GM20000 (cell line): ENCODE measurements around the gene RNU6-9.
"Not testable (repeated sequence)": the region's sequence is repeated elsewhere in the genome, so short reads cannot be mapped to it uniquely, and the experiment has no call there.

Source experiments
- DNase-seq: peaks from one replicate; pipeline ENCODE4 v3.0.0; 2012; ENCODE audit warnings: low spot score
- TF ChIP-seq, protein P1 (sequence below): IDR thresholded peaks from 2 replicates; pipeline ENCODE4 v1.5.1; 2012; ENCODE audit warnings: mild to moderate bottlenecking, control low read depth; ENCODE audit errors: extremely low read depth, missing control alignments

Gene RNU6-9

GRCh38 chr19:850979-851335, 42.3 kb upstream of the RNU6-9 start:
- TF ChIP-seq, protein P1, sequence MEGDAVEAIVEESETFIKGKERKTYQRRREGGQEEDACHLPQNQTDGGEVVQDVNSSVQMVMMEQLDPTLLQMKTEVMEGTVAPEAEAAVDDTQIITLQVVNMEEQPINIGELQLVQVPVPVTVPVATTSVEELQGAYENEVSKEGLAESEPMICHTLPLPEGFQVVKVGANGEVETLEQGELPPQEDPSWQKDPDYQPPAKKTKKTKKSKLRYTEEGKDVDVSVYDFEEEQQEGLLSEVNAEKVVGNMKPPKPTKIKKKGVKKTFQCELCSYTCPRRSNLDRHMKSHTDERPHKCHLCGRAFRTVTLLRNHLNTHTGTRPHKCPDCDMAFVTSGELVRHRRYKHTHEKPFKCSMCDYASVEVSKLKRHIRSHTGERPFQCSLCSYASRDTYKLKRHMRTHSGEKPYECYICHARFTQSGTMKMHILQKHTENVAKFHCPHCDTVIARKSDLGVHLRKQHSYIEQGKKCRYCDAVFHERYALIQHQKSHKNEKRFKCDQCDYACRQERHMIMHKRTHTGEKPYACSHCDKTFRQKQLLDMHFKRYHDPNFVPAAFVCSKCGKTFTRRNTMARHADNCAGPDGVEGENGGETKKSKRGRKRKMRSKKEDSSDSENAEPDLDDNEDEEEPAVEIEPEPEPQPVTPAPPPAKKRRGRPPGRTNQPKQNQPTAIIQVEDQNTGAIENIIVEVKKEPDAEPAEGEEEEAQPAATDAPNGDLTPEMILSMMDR: no peak
- no peak for DNase-seq

- TF ChIP-seq, protein P1: no peak
- no peak for DNase-seq
Observed at GRCh38 chr19:852136-853013, 40.9 kb upstream of the RNU6-9 start, which contains the start of gene ELANE. Gene ELANE (plus strand): TSS chr19:852303. CDS start chr19:852329, 26 bp downstream.

GRCh38 chr19:853014-853585, 40.2 kb upstream of the RNU6-9 start:
- TF ChIP-seq, protein P1: no peak
- no peak for DNase-seq

DNA sequence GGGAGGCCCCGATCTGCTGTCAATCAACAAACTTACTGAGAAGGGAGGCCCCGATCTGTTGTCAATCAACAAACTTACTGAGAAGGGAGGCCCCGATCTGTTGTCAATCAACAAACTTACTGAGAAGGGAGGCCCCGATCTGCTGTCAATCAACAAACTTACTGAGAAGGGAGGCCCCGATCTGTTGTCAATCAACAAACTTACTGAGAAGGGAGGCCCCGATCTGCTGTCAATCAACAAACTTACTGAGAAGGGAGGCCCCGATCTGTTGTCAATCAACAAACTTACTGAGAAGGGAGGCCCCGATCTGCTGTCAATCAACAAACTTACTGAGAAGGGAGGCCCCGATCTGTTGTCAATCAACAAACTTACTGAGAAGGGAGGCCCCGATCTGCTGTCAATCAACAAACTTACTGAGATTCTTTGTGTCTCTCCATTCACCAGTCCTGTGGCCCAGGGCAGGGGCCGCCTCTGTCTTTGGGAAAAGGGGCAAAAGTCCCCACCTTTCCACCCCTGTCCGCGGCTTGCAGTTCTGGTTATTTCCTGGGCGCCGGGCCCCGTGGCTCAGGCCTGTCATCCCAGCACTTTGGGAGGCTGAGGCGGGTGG, 39.6 kb upstream of the RNU6-9 start:
- DNase-seq: not testable (repeated sequence)

GRCh38 chr19:854549-854948, 38.7 kb upstream of the RNU6-9 start:
- TF ChIP-seq, protein P1: no peak

GRCh38 chr19:855142-855541, 38.1 kb upstream of the RNU6-9 start:
- no peak for DNase-seq
- TF ChIP-seq, protein P1: no peak

More at GRCh38 chr19:854549-854948, 38.7 kb upstream of the RNU6-9 start:
- DNase-seq: no peak

DNA sequence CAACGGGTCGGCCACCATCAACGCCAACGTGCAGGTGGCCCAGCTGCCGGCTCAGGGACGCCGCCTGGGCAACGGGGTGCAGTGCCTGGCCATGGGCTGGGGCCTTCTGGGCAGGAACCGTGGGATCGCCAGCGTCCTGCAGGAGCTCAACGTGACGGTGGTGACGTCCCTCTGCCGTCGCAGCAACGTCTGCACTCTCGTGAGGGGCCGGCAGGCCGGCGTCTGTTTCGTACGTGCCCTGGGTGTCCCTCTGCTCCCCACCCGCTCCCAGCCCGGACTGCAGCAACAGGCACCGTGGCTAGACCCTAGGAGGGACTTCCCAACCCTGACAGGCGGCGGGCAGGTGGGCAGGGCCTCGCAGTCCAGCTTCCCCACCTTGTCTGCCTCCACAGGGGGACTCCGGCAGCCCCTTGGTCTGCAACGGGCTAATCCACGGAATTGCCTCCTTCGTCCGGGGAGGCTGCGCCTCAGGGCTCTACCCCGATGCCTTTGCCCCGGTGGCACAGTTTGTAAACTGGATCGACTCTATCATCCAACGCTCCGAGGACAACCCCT, 37.6 kb upstream of the RNU6-9 start:
- TF ChIP-seq, protein P1: no peak
- no peak for DNase-seq
